PC-9 (cell line): ENCODE data around the gene RASGRP2. TPM values are rescaled to one million over a fixed set of nuclear protein-coding genes. Genes with fewer than 3 reads are reported as not detected.

Experiments
- BruUV-seq: library from RNA; stranded (reverse); fragments of 400-500 nt; replicated peaks from 2 replicates; lab custom pipeline; 2021; lab: Mats Ljungman, UMichigan
- CTCF ChIA-PET: fragments of 300-600 bp; sonication (Branson Sonifier 250); formaldehyde crosslinking; loops from one replicate; lab custom pipeline; 2022; ENCODE audit warnings: antibody characterized with exemption; lab: Charles Lee
- POLR2A ChIA-PET: fragments of 300-600 bp; sonication (Branson Sonifier 250); formaldehyde crosslinking; loops from one replicate; lab custom pipeline; 2022; ENCODE audit warnings: antibody characterized with exemption; ENCODE audit not compliant: unreplicated experiment; lab: Charles Lee
- DNase-seq, 2 experiments: peaks; one replicate each; pipeline versions ENCODE4 v3.0.0 to v3.0.0-alpha.2; 2015 to 2022; ENCODE audit warnings: mixed read lengths in 1 of 2
- H2AFZ ChIP-seq: fragments of 200-600 bp; sonication (generic); 2 replicates; pipeline ENCODE4 v1.8.1; 2017; ENCODE audit warnings: antibody characterized with exemption
- H3F3A ChIP-seq: fragments of 200-600 bp; sonication (generic); 2 replicates; pipeline ENCODE4 v1.8.1; 2017; ENCODE audit warnings: antibody characterized with exemption, mild to moderate bottlenecking, low read depth; ENCODE audit not compliant: insufficient read depth
- H3K27ac ChIP-seq: fragments of 200-600 bp; sonication (generic); 2 replicates; pipeline ENCODE4 v1.6.1; 2016; ENCODE audit warnings: mixed run types
- H3K27me3 ChIP-seq: fragments of 200-600 bp; sonication (generic); 2 replicates; pipeline ENCODE4 v1.6.1; 2016; ENCODE audit warnings: low read depth, mixed run types; ENCODE audit not compliant: insufficient read depth
- H3K36me3 ChIP-seq: fragments of 200-600 bp; sonication (generic); 2 replicates; pipeline ENCODE4 v1.6.1; 2016; ENCODE audit warnings: low read depth, mixed run types
- H3K4me1 ChIP-seq: fragments of 200-600 bp; sonication (generic); replicated peaks from 2 replicates; pipeline ENCODE4 v1.6.1; 2016; ENCODE audit warnings: mixed run types; ENCODE audit not compliant: insufficient read depth
- H3K4me2 ChIP-seq: fragments of 200-600 bp; sonication (generic); 2 replicates; pipeline ENCODE4 v1.6.1; 2017; ENCODE audit warnings: mixed run types
- H3K4me3 ChIP-seq: fragments of 200-600 bp; sonication (generic); 2 replicates; pipeline ENCODE4 v1.6.1; 2016; ENCODE audit warnings: mixed run types
- H3K79me2 ChIP-seq: fragments of 200-600 bp; sonication (generic); 2 replicates; pipeline ENCODE4 v1.6.1; 2017; ENCODE audit warnings: low read depth, mixed run types
- H3K9me2 ChIP-seq: fragments of 200-600 bp; sonication (generic); 2 replicates; pipeline ENCODE4 v1.8.1; 2017; ENCODE audit warnings: mild to moderate bottlenecking; ENCODE audit not compliant: insufficient read depth
- H3K9me3 ChIP-seq: fragments of 200-600 bp; sonication (generic); 2 replicates; pipeline ENCODE4 v1.8.1; 2016; ENCODE audit warnings: low read depth; ENCODE audit not compliant: insufficient read depth
- H4K20me1 ChIP-seq: fragments of 200-600 bp; sonication (generic); 2 replicates; pipeline ENCODE4 v1.8.1; 2017; ENCODE audit not compliant: insufficient read depth
- CTCF ChIP-seq: fragments of 200-600 bp; sonication (generic); conservative IDR thresholded peaks from 2 replicates; pipeline ENCODE4 v1.6.1; 2017; ENCODE audit warnings: mixed run types, antibody characterized with exemption, mild to moderate bottlenecking, moderate library complexity
- EZH2 ChIP-seq: fragments of 200-600 bp; sonication (generic); IDR thresholded peaks from 2 replicates; pipeline ENCODE4 v1.8.0; 2017; ENCODE audit warnings: antibody characterized with exemption, low read depth
- intact Hi-C: fragments of 100-400 bp; cut with micrococcal nuclease; formaldehyde crosslinking; loops from one replicate; pipeline ENCODE4 v1.10.0; 2022; ENCODE audit not compliant: unreplicated experiment
- total RNA-seq: library from RNA; stranded (reverse); gene quantifications from 2 replicates; pipeline ENCODE4 v1.2.3, GENCODE V29; 2021

The RASGRP2 gene
- total RNA-seq, 1 experiment from 2014 or later: 1.0 TPM

GRCh38 chr11:64685536-64685935, 58.4 kb downstream of the RASGRP2 start:
- TF ChIP-seq CTCF (no peak), EZH2 (no peak)
- Histone ChIP-seq H3K4me3 (no peak overlapping the region), H2AFZ (no peak overlapping the region), H3F3A (no peaks in the 10 kb centered on the region), H3K27ac (no peak overlapping the region), H3K79me2 (no peaks in the 10 kb centered on the region), H3K4me1 (no peaks in the 10 kb centered on the region), H3K9me2 (no peaks in the 10 kb centered on the region), H3K9me3 (no peaks in the 10 kb centered on the region), H3K36me3 (no peaks in the 10 kb centered on the region), H3K27me3 (peaks cover 48% of the 10 kb centered on the region), H4K20me1 (no peaks in the 10 kb centered on the region), H3K4me2 (no peak overlapping the region)
- no TSS peak for BruUV-seq
- ChIA-PET CTCF (interaction anchor here (0.5 kb wide), 1 partner anchor 24 kb away, joined by 3 read pairs; no protein-coding TSS in a partner anchor), POLR2A (no interaction called here)
- intact Hi-C loops: loop anchor here (5.0 kb wide), 1 partner anchor 157 kb away; the partner anchor contains the start of gene CDC42BPG
- no peak for DNase-seq

- no TSS peak for BruUV-seq
- peak in 1 of 2 experiments; percentile 9 for DNase-seq
Measured at GRCh38 chr11:64684357-64684756, 59.6 kb downstream of the RASGRP2 start.

GRCh38 chr11:64681171-64681570, 62.8 kb downstream of the RASGRP2 start:
- no peaks in the 10 kb centered on the region for H4K20me1 ChIP-seq
- no TSS peak for BruUV-seq
- intact Hi-C loops: no loop called here
- no peak overlapping the region for H3K4me3 ChIP-seq
- H3K79me2 ChIP-seq: no peaks in the 10 kb centered on the region
- H3K36me3 ChIP-seq: no peaks in the 10 kb centered on the region
- no peak overlapping the region for H2AFZ ChIP-seq
- H3K9me2 ChIP-seq: no peaks in the 10 kb centered on the region
- no peak overlapping the region for H3K4me2 ChIP-seq
- H3K9me3 ChIP-seq: no peaks in the 10 kb centered on the region
- peaks cover 83% of the 10 kb centered on the region for H3K27me3 ChIP-seq
- no peak for TF ChIP-seq EZH2
- ChIA-PET CTCF (interaction anchor here (0.7 kb wide), 1 partner anchor 19 kb away, joined by 4 read pairs; no protein-coding TSS in a partner anchor), POLR2A (no interaction called here)
- no peaks in the 10 kb centered on the region for H3F3A ChIP-seq
- DNase-seq: no peak
- no peaks in the 10 kb centered on the region for H3K4me1 ChIP-seq
- no peak overlapping the region for H3K27ac ChIP-seq

More at GRCh38 chr11:64684357-64684756, 59.6 kb downstream of the RASGRP2 start:
- Histone ChIP-seq H3K4me3 (no peak overlapping the region), H2AFZ (no peak overlapping the region), H3F3A (no peaks in the 10 kb centered on the region), H3K9me3 (no peaks in the 10 kb centered on the region), H4K20me1 (no peaks in the 10 kb centered on the region), H3K27me3 (peaks cover 51% of the 10 kb centered on the region), H3K27ac (no peak overlapping the region), H3K9me2 (no peaks in the 10 kb centered on the region), H3K4me2 (no peak overlapping the region), H3K79me2 (no peaks in the 10 kb centered on the region), H3K4me1 (no peaks in the 10 kb centered on the region), H3K36me3 (no peaks in the 10 kb centered on the region)
- TF ChIP-seq EZH2: no peak
- no peak for TF ChIP-seq CTCF
- ChIA-PET CTCF (interaction anchor here (0.6 kb wide), 1 partner anchor 380 kb away, joined by 19 read pairs; no protein-coding TSS in a partner anchor), POLR2A (no interaction called here)
- intact Hi-C loops: no loop called here

- no peaks in the 10 kb centered on the region for H3K9me2 ChIP-seq
- intact Hi-C loops: no loop called here
- no peak overlapping the region for H3K27ac ChIP-seq
- CTCF ChIA-PET: no interaction called here
- POLR2A ChIA-PET: no interaction called here
- H2AFZ ChIP-seq: no peak overlapping the region
- BruUV-seq: no TSS peak
- H3K79me2 ChIP-seq: no peaks in the 10 kb centered on the region
- no peak for TF ChIP-seq CTCF
- no peak for TF ChIP-seq EZH2
- H3K27me3 ChIP-seq: peaks cover 89% of the 10 kb centered on the region
- no peaks in the 10 kb centered on the region for H3K9me3 ChIP-seq
- H3K4me2 ChIP-seq: no peak overlapping the region
- H3K36me3 ChIP-seq: no peaks in the 10 kb centered on the region
- H3F3A ChIP-seq: no peaks in the 10 kb centered on the region
- no peak overlapping the region for H3K4me3 ChIP-seq
- peaks cover 4% of the 10 kb centered on the region; the same call in 1 of the 2 replicates for H4K20me1 ChIP-seq
- no peak for DNase-seq
- H3K4me1 ChIP-seq: no peaks in the 10 kb centered on the region
Measured at GRCh38 chr11:64679846-64680245, 64.1 kb downstream of the RASGRP2 start.
